ENCODE data around the gene RIPOR3.
"Not testable (repeated sequence)": the region's sequence is repeated elsewhere in the genome, so short reads cannot be mapped to it uniquely, and the experiment has no call there.

Gene RIPOR3

GRCh38 chr20:50635676-50636600 is 55.4 kb downstream of the RIPOR3 start:
- no peak for FAIRE-seq
- DNase-seq (ENCODE audit: low spot score) = peak; percentile 93

GRCh38 chr20:50635014-50635557 is 56.3 kb downstream of the RIPOR3 start:
- no peak for FAIRE-seq
- DNase-seq (ENCODE audit: low spot score) = no peak

- DNase-seq (ENCODE audit: low spot score) (no peak), FAIRE-seq (no peak)
Measured at GRCh38 chr20:50634191-50634590, 57.2 kb downstream of the RIPOR3 start.

GRCh38 chr20:50633361-50633760 is 58.0 kb downstream of the RIPOR3 start:
- DNase-seq (ENCODE audit: low spot score) (no peak), FAIRE-seq (no peak)

GRCh38 chr20:50632701-50633100 is 58.6 kb downstream of the RIPOR3 start:
- DNase-seq (ENCODE audit: low spot score) (no peak), FAIRE-seq (no peak)

- FAIRE-seq = no peak
- no peak for DNase-seq (ENCODE audit: low spot score)
Measured at GRCh38 chr20:50632236-50632635, 59.1 kb downstream of the RIPOR3 start.

- FAIRE-seq = no peak
- no peak for DNase-seq (ENCODE audit: low spot score)
Measured at GRCh38 chr20:50630578-50631263, 60.6 kb downstream of the RIPOR3 start.

- DNase-seq (ENCODE audit: low spot score) (no peak), FAIRE-seq (no peak)
Measured at GRCh38 chr20:50629670-50630045, 61.7 kb downstream of the RIPOR3 start.

- DNase-seq (ENCODE audit: low spot score) (no peak), FAIRE-seq (no peak)
Measured at GRCh38 chr20:50628853-50629669, 62.3 kb downstream of the RIPOR3 start.

GRCh38 chr20:50628332-50628731 is 63.0 kb downstream of the RIPOR3 start:
- FAIRE-seq (no peak), DNase-seq (ENCODE audit: low spot score) (no peak)

- DNase-seq (ENCODE audit: low spot score) (no peak), FAIRE-seq (no peak)
Measured at GRCh38 chr20:50627747-50628146, 63.6 kb downstream of the RIPOR3 start.

GRCh38 chr20:50625986-50626677 is 65.2 kb downstream of the RIPOR3 start:
- peak; percentile 74 for FAIRE-seq
- peak; percentile 73 for DNase-seq (ENCODE audit: low spot score)

GRCh38 chr20:50624351-50625016 is 66.9 kb downstream of the RIPOR3 start:
- no peak for DNase-seq (ENCODE audit: low spot score)
- FAIRE-seq = no peak

- FAIRE-seq (no peak), DNase-seq (ENCODE audit: low spot score) (no peak)
Measured at GRCh38 chr20:50621068-50621665, 70.2 kb downstream of the RIPOR3 start.

- DNase-seq (ENCODE audit: low spot score); FAIRE-seq: not testable (repeated sequence)
Measured at GRCh38 chr20:50620459-50620858, 70.9 kb downstream of the RIPOR3 start.

- FAIRE-seq (no peak), DNase-seq (ENCODE audit: low spot score) (no peak)
Measured at GRCh38 chr20:50618537-50618936, 72.8 kb downstream of the RIPOR3 start.

GRCh38 chr20:50617022-50617421 is 74.3 kb downstream of the RIPOR3 start:
- DNase-seq (ENCODE audit: low spot score) = no peak
- no peak for FAIRE-seq

- DNase-seq (ENCODE audit: low spot score) = no peak
Measured at GRCh38 chr20:50615407-50615806, 75.9 kb downstream of the RIPOR3 start.

GRCh38 chr20:50613438-50614169 is 77.7 kb downstream of the RIPOR3 start:
- DNase-seq (ENCODE audit: low spot score) (no peak), FAIRE-seq (peak; percentile 17)

More at GRCh38 chr20:50615407-50615806, 75.9 kb downstream of the RIPOR3 start:
- FAIRE-seq = no peak
